Liver (tissue), 3 donors: ENCODE results near the gene WRNIP1.

ENCODE experiments used
- ATF3 ChIP-seq: IDR thresholded peaks from 2 replicates; pipeline ENCODE4 v1.6.1; 2016; ENCODE audit warnings: antibody characterized with exemption
- CTCF ChIP-seq: fragments of 150-350 bp; IDR thresholded peaks from 2 replicates; pipeline ENCODE4 v1.5.1; 2017; ENCODE audit warnings: improper control_type of control experiment, low read depth, low read length; ENCODE audit not compliant: missing input control
- MAX ChIP-seq: IDR thresholded peaks from 2 replicates; pipeline ENCODE4 v1.6.1; 2016; ENCODE audit warnings: antibody characterized with exemption
- TAF1 ChIP-seq: conservative IDR thresholded peaks from 2 replicates; pipeline ENCODE4 v1.6.1; 2016; ENCODE audit warnings: antibody characterized with exemption, mild to moderate bottlenecking
- YY1 ChIP-seq: IDR thresholded peaks from 2 replicates; pipeline ENCODE4 v1.6.1; 2016; ENCODE audit warnings: antibody characterized with exemption, mild to moderate bottlenecking
- donor health status: healthy.
- donor health status: healthy.

GRCh38 chr6:2810092-2810671 is 45.0 kb downstream of the WRNIP1 start:
- TF ChIP-seq CTCF (no peak), ATF3 (no peak), MAX (no peak), TAF1 (no peak), YY1 (no peak)
